Measurements from ENCODE around the gene PTDSS2. TPM values are rescaled to one million over a fixed set of nuclear protein-coding genes. Genes with fewer than 3 reads are reported as not detected.

Gene PTDSS2
- total and polyA plus RNA-seq, 8 donors: 11.3 to 44.7 (median 15.7) TPM

DNA sequence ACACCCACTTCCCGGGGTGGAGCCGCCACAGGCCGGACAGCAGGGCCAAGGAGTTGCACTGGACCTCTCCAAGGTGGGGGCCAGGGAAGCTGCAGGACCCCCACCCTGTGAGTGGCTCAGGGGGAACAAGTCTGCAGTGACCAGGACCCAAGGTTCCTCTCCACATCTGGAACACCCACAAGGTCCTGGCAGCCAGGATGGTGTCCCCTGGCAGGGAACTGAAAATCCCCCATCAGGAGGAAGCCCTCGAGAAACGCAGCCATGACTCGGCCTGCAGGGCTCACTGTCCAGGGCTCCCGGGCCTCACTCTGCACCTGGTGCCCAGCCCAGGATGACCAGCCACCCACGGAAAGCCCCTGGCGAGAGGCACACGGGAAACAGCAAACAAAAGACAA, 45.5 kb downstream of the PTDSS2 start:
- Histone ChIP-seq H3K27ac (no peak overlapping the region), H3K4me3 (no peak overlapping the region), H3K9me3 (no peaks in the 10 kb centered on the region), H3K36me3 (peaks cover 12 to 42% (median 39%) of the 10 kb centered on the region in 3 donors), H3K27me3 (no peaks in the 10 kb centered on the region), H3K4me1 (no peaks in the 10 kb centered on the region)
- peak in 2 of 6 donors; percentile 18 to 53 for DNase-seq
- peak in 1 of 4 donors; percentile 10 for ATAC-seq
- TF ChIP-seq, protein P1, sequence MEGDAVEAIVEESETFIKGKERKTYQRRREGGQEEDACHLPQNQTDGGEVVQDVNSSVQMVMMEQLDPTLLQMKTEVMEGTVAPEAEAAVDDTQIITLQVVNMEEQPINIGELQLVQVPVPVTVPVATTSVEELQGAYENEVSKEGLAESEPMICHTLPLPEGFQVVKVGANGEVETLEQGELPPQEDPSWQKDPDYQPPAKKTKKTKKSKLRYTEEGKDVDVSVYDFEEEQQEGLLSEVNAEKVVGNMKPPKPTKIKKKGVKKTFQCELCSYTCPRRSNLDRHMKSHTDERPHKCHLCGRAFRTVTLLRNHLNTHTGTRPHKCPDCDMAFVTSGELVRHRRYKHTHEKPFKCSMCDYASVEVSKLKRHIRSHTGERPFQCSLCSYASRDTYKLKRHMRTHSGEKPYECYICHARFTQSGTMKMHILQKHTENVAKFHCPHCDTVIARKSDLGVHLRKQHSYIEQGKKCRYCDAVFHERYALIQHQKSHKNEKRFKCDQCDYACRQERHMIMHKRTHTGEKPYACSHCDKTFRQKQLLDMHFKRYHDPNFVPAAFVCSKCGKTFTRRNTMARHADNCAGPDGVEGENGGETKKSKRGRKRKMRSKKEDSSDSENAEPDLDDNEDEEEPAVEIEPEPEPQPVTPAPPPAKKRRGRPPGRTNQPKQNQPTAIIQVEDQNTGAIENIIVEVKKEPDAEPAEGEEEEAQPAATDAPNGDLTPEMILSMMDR (IDR thresholded peaks at IDR 0.05): no peak
- intact Hi-C loops (cut with DNase I): no loop called here
- WGBS, 2 donors: 71 to 74% methylated on average over 10 of the region's 10 CpGs
- no peak for FAIRE-seq

DNA sequence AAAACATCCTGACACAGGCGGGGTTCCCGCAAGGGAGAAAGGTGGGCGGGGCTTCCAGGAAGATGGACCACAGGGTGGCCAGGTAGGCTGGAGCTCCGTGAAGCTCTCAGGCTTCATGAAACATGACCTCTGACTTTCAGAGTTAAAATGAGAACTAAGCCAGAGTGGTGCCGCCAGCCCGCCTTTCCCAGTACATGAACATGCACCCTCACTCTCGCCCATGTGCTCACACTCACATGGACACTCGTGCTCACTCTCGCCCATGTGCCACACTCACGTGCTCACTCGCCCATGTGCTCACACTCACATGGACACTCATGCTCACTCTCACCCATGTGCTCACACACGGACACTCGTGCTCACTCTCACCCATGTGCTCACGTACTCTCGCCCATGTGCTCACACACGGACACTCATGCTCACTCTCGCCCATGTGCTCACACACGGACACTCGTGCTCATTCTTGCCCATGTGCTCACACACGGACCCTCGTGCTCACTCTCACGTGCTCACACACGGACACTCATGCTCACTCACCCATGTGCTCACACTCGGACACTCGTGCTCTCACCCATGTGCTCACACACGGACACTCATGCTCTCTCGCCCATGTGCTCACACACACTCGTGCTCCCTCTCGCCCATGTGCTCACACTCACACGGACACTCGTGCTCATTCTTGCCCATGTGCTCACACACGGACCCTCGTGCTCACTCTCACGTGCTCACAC, 46.9 kb downstream of the PTDSS2 start:
- intact Hi-C loops (cut with DNase I): no loop called here
- H3K36me3 ChIP-seq: peaks cover 12 to 47% (median 39%) of the 10 kb centered on the region in 3 donors
- FAIRE-seq: no peak
- no peak overlapping the region for H3K4me3 ChIP-seq
- TF ChIP-seq, protein P1 (IDR thresholded peaks at IDR 0.05): no peak
- H3K27me3 ChIP-seq: no peaks in the 10 kb centered on the region
- WGBS, 2 donors: 95% methylated on average over 34 of the region's 34 CpGs
- H3K9me3 ChIP-seq: no peaks in the 10 kb centered on the region
- DNase-seq: peak in 2 of 6 donors; percentile 21 to 23
- H3K4me1 ChIP-seq: no peaks in the 10 kb centered on the region
- ATAC-seq: no peak
- no peak overlapping the region for H3K27ac ChIP-seq

DNA sequence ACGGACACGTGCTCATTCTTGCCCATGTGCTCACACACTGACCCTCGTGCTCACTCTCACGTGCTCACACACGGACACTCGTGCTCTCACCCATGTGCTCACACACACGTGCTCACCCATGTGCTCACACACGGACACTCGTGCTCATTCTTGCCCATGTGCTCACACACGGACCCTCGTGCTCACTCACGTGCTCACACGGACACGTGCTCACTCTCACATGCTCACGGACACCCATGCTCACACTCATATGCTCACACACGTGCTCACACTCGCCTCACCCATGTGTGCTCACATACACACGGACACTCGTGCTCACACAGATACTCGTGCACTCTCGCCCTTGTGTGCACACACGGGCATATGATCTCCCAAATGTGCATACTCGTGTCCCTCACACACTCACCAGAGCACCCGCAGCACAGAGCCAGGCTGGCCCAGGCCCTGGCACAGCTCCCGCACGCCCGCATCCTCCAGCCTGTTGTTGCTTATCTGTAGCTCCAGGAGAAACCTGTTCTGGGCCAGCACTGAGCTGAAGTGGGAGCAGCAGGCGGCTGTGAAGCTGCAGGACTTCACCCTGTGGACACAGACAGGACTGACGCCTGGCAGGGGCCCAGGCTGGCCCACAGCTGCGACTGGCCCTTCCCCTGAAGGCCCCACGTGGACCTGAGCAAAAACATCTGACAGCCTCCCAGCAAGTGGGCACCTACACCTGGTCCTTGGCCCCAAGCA, 47.7 kb downstream of the PTDSS2 start:
- FAIRE-seq: no peak

GRCh38 chr11:498297-499181, 48.5 kb downstream of the PTDSS2 start:
- H3K27ac ChIP-seq: no peak overlapping the region
- H3K36me3 ChIP-seq: peaks cover 12 to 47% (median 39%) of the 10 kb centered on the region in 3 donors
- ATAC-seq (no peak), DNase-seq (peak in 2 of 6 donors; percentile 35 to 74), FAIRE-seq (no peak)
- H3K4me1 ChIP-seq: no peaks in the 10 kb centered on the region
- 94 to 96% methylated on average over 37 to 39 of the region's 39 CpGs for WGBS, 2 donors
- H3K27me3 ChIP-seq: no peaks in the 10 kb centered on the region
- no peaks in the 10 kb centered on the region for H3K9me3 ChIP-seq
- TF ChIP-seq, protein P1 (IDR thresholded peaks at IDR 0.05): no peak
- H3K4me3 ChIP-seq: no peak overlapping the region
- intact Hi-C loops (cut with DNase I): no loop called here

More for the DNA sequence above, 47.7 kb downstream of the PTDSS2 start:
- no peak overlapping the region for H3K27ac ChIP-seq
- no peaks in the 10 kb centered on the region for H3K9me3 ChIP-seq
- H3K4me3 ChIP-seq: no peak overlapping the region
- 94 to 96% methylated on average over 31 of the region's 31 CpGs for whole genome bisulfite sequencing, 2 donors
- H3K4me1 ChIP-seq: no peaks in the 10 kb centered on the region
- TF ChIP-seq, protein P1 (IDR thresholded peaks at IDR 0.05): no peak
- H3K27me3 ChIP-seq: no peaks in the 10 kb centered on the region
- peaks cover 12 to 47% (median 39%) of the 10 kb centered on the region in 3 donors for H3K36me3 ChIP-seq
- DNase-seq (peak in 2 of 6 donors; percentile 41 to 59), ATAC-seq (no peak)
- intact Hi-C loops (cut with DNase I): no loop called here
